ENCODE data around the gene ANTXR1. TPM values are rescaled to one million over a fixed set of nuclear protein-coding genes. Genes with fewer than 3 reads are reported as not detected.
"Not testable (repeated sequence)": the region's sequence is repeated elsewhere in the genome, so short reads cannot be mapped to it uniquely, and the experiment has no call there.

The ANTXR1 gene
- total RNA-seq, 2 donors from 2014 or later = not detected

- Mint-ChIP-seq H3K4me3 (no peak overlapping the region), H3K27me3 (peaks cover 82% of the 10 kb centered on the region), H3K36me3 (ENCODE audit: low read depth) (peaks cover 2% of the 10 kb centered on the region), H3K4me1 (no peaks in the 10 kb centered on the region), H3K27ac (no peak overlapping the region)
- DNase-seq = no peak
- H3K9me3 ChIP-seq (ENCODE audit: control insufficient read depth, low read length, poor library complexity, severe bottlenecking) = no peaks in the 10 kb centered on the region
- no peak for ATAC-seq
Observed at GRCh38 chr2:69166812-69167468, 154.0 kb downstream of the ANTXR1 start.

- H3K27me3 Mint-ChIP-seq = peaks cover 87% of the 10 kb centered on the region
- no peaks in the 10 kb centered on the region for H3K4me1 Mint-ChIP-seq
- ATAC-seq = no peak
- H3K9me3 ChIP-seq (ENCODE audit: control insufficient read depth, low read length, poor library complexity, severe bottlenecking) = no peaks in the 10 kb centered on the region
- H3K27ac Mint-ChIP-seq = no peak overlapping the region
- H3K36me3 Mint-ChIP-seq (ENCODE audit: low read depth) = peaks cover 2% of the 10 kb centered on the region
- H3K4me3 Mint-ChIP-seq = no peak overlapping the region
- no peak for DNase-seq
Observed at GRCh38 chr2:69167469-69167822, 154.5 kb downstream of the ANTXR1 start.

GRCh38 chr2:69168144-69168813, 155.3 kb downstream of the ANTXR1 start:
- ATAC-seq (no peak), DNase-seq (no peak)
- no peak overlapping the region for H3K4me3 Mint-ChIP-seq

GRCh38 chr2:69168950-69169654, 156.1 kb downstream of the ANTXR1 start:
- Mint-ChIP-seq H3K4me1 (no peaks in the 10 kb centered on the region), H3K4me3 (no peak overlapping the region), H3K36me3 (ENCODE audit: low read depth) (peaks cover 2% of the 10 kb centered on the region), H3K27me3 (peaks cover 89% of the 10 kb centered on the region), H3K27ac (no peak overlapping the region)
- no peaks in the 10 kb centered on the region for H3K9me3 ChIP-seq (ENCODE audit: control insufficient read depth, low read length, poor library complexity, severe bottlenecking)
- ATAC-seq (no peak), DNase-seq (no peak)

More at GRCh38 chr2:69168144-69168813, 155.3 kb downstream of the ANTXR1 start:
- no peak overlapping the region for H3K27ac Mint-ChIP-seq
- H3K4me1 Mint-ChIP-seq = no peaks in the 10 kb centered on the region
- H3K36me3 Mint-ChIP-seq (ENCODE audit: low read depth) = peaks cover 2% of the 10 kb centered on the region
- H3K9me3 ChIP-seq (ENCODE audit: control insufficient read depth, low read length, poor library complexity, severe bottlenecking) = no peaks in the 10 kb centered on the region
- H3K27me3 Mint-ChIP-seq = peaks cover 89% of the 10 kb centered on the region

- no peaks in the 10 kb centered on the region for H3K9me3 ChIP-seq (ENCODE audit: control insufficient read depth, low read length, poor library complexity, severe bottlenecking)
- ATAC-seq (no peak), DNase-seq (no peak)
- Mint-ChIP-seq H3K27ac (no peak overlapping the region), H3K27me3 (peaks cover 91% of the 10 kb centered on the region), H3K4me3 (no peak overlapping the region), H3K4me1 (no peaks in the 10 kb centered on the region), H3K36me3 (ENCODE audit: low read depth) (peaks cover 2% of the 10 kb centered on the region)
Observed at GRCh38 chr2:69169655-69170389, 156.8 kb downstream of the ANTXR1 start.

GRCh38 chr2:69170661-69171060, 157.7 kb downstream of the ANTXR1 start:
- peaks cover 92% of the 10 kb centered on the region for H3K27me3 Mint-ChIP-seq

GRCh38 chr2:69171116-69171896, 158.3 kb downstream of the ANTXR1 start:
- no peak for ATAC-seq
- Mint-ChIP-seq H3K27me3 (peaks cover 91% of the 10 kb centered on the region), H3K36me3 (ENCODE audit: low read depth) (peaks cover 2% of the 10 kb centered on the region), H3K4me1 (no peaks in the 10 kb centered on the region), H3K4me3 (no peak overlapping the region), H3K27ac (no peak overlapping the region)
- H3K9me3 ChIP-seq (ENCODE audit: control insufficient read depth, low read length, poor library complexity, severe bottlenecking) = no peaks in the 10 kb centered on the region
- no peak for DNase-seq

More at GRCh38 chr2:69170661-69171060, 157.7 kb downstream of the ANTXR1 start:
- DNase-seq = no peak
- Mint-ChIP-seq H3K4me3 (no peak overlapping the region), H3K4me1 (no peaks in the 10 kb centered on the region), H3K27ac (no peak overlapping the region), H3K36me3 (ENCODE audit: low read depth) (peaks cover 2% of the 10 kb centered on the region)
- no peaks in the 10 kb centered on the region for H3K9me3 ChIP-seq (ENCODE audit: control insufficient read depth, low read length, poor library complexity, severe bottlenecking)
- no peak for ATAC-seq

GRCh38 chr2:69171897-69172525, 159.0 kb downstream of the ANTXR1 start:
- ATAC-seq = no peak
- Mint-ChIP-seq H3K4me1 (peaks cover 2% of the 10 kb centered on the region), H3K4me3 (no peak overlapping the region), H3K27ac (no peak overlapping the region), H3K36me3 (ENCODE audit: low read depth) (no peaks in the 10 kb centered on the region), H3K27me3 (peaks cover 91% of the 10 kb centered on the region)
- DNase-seq = no peak
- H3K9me3 ChIP-seq (ENCODE audit: control insufficient read depth, low read length, poor library complexity, severe bottlenecking) = no peaks in the 10 kb centered on the region

GRCh38 chr2:69173706-69174105, 160.7 kb downstream of the ANTXR1 start:
- ATAC-seq = no peak

GRCh38 chr2:69174211-69174610, 161.2 kb downstream of the ANTXR1 start:
- H3K9me3 ChIP-seq (ENCODE audit: control insufficient read depth, low read length, poor library complexity, severe bottlenecking); ATAC-seq; DNase-seq; H3K27ac Mint-ChIP-seq; H3K4me3 Mint-ChIP-seq; H3K4me1 Mint-ChIP-seq; H3K36me3 Mint-ChIP-seq (ENCODE audit: low read depth): not testable (repeated sequence)
- H3K27me3 Mint-ChIP-seq = peaks cover 86% of the 10 kb centered on the region

More at GRCh38 chr2:69173706-69174105, 160.7 kb downstream of the ANTXR1 start:
- Mint-ChIP-seq H3K4me3 (no peak overlapping the region), H3K4me1 (peaks cover 3% of the 10 kb centered on the region), H3K27ac (no peak overlapping the region), H3K27me3 (peaks cover 92% of the 10 kb centered on the region), H3K36me3 (ENCODE audit: low read depth) (no peaks in the 10 kb centered on the region)
- no peak for DNase-seq
- no peaks in the 10 kb centered on the region for H3K9me3 ChIP-seq (ENCODE audit: control insufficient read depth, low read length, poor library complexity, severe bottlenecking)

GRCh38 chr2:69175790-69176715, 163.1 kb downstream of the ANTXR1 start:
- no peak overlapping the region for H3K4me3 Mint-ChIP-seq
- H3K4me1 Mint-ChIP-seq = peaks cover 6% of the 10 kb centered on the region
- H3K27ac Mint-ChIP-seq = no peak overlapping the region
- H3K9me3 ChIP-seq (ENCODE audit: control insufficient read depth, low read length, poor library complexity, severe bottlenecking) = no peaks in the 10 kb centered on the region
- DNase-seq (no peak), ATAC-seq (no peak)
- no peaks in the 10 kb centered on the region for H3K36me3 Mint-ChIP-seq (ENCODE audit: low read depth)
- H3K27me3 Mint-ChIP-seq = peaks cover 79% of the 10 kb centered on the region

Data from T-helper 17 cell (primary cell).